GM18508 (cell line): ENCODE measurements around the gene UNC13A.

Experiments used
- ATAC-seq: cut with Tn5 transposase; IDR thresholded peaks from one replicate; pipeline ENCODE4 v1.9.1; 2021; ENCODE audit warnings: moderate number of reproducible peaks; ENCODE audit not compliant: insufficient read depth, unreplicated experiment

The UNC13A gene

GRCh38 chr19:17673937-17674799 is 14.0 kb downstream of the UNC13A start:
- no peak for ATAC-seq

GRCh38 chr19:17671906-17672305 is 16.2 kb downstream of the UNC13A start:
- ATAC-seq: no peak

- no peak for ATAC-seq
These were observed 18.7 kb downstream of the UNC13A start for GRCh38 chr19:17669419-17669818.

- no peak for ATAC-seq
These were observed 23.1 kb downstream of the UNC13A start for GRCh38 chr19:17665058-17665457.

GRCh38 chr19:17659996-17660395 is 28.2 kb downstream of the UNC13A start:
- ATAC-seq: no peak

- no peak for ATAC-seq
These were observed 29.5 kb downstream of the UNC13A start for GRCh38 chr19:17658666-17659065.

GRCh38 chr19:17658240-17658639 is 29.9 kb downstream of the UNC13A start:
- ATAC-seq: no peak

- ATAC-seq: no peak
These were observed 31.2 kb downstream of the UNC13A start for GRCh38 chr19:17656970-17657369.

- ATAC-seq: no peak
These were observed 32.2 kb downstream of the UNC13A start for GRCh38 chr19:17655751-17656472.

- no peak for ATAC-seq
These were observed 33.2 kb downstream of the UNC13A start for GRCh38 chr19:17654993-17655392.

GRCh38 chr19:17652627-17653026 is 35.5 kb downstream of the UNC13A start:
- no peak for ATAC-seq

GRCh38 chr19:17648786-17649185 is 39.4 kb downstream of the UNC13A start:
- ATAC-seq: no peak

GRCh38 chr19:17648097-17648660 is 40.0 kb downstream of the UNC13A start:
- no peak for ATAC-seq

GRCh38 chr19:17647071-17648020 is 40.8 kb downstream of the UNC13A start:
- ATAC-seq: no peak

- ATAC-seq: no peak
These were observed 41.7 kb downstream of the UNC13A start for GRCh38 chr19:17646441-17646840.

- no peak for ATAC-seq
These were observed 42.7 kb downstream of the UNC13A start for GRCh38 chr19:17645339-17645963.

GRCh38 chr19:17642656-17643055 is 45.5 kb downstream of the UNC13A start:
- no peak for ATAC-seq

- ATAC-seq: no peak
These were observed 46.3 kb downstream of the UNC13A start for GRCh38 chr19:17641846-17642245.

- no peak for ATAC-seq
These were observed 47.0 kb downstream of the UNC13A start for GRCh38 chr19:17641181-17641580.

- no peak for ATAC-seq
These were observed 54.5 kb downstream of the UNC13A start for GRCh38 chr19:17633700-17634099.
